ENCODE measurements around the gene ACAA1. TPM values are rescaled to one million over a fixed set of nuclear protein-coding genes. Genes with fewer than 3 reads are reported as not detected.

The ACAA1 gene
- total RNA-seq, 1 donor from 2014 or later, result 88.3 TPM

DNA sequence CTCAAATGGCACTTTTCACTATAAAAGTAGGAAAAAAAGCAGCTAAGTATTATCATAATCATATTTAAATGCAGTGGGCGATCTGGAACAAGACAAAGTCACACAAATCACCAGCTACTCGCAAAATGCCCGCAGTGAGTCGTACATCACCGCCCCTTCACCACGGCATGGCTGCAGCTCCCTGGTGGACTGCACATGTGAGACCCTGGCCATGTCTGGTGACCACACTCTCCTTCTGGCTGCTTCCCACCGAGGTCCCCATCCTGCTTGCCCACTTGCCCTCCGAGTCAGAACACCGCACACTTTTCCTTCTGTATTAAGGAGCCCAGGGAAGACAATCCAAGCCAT, 38.6 kb downstream of the ACAA1 start:
- TF ChIP-seq, protein P1, sequence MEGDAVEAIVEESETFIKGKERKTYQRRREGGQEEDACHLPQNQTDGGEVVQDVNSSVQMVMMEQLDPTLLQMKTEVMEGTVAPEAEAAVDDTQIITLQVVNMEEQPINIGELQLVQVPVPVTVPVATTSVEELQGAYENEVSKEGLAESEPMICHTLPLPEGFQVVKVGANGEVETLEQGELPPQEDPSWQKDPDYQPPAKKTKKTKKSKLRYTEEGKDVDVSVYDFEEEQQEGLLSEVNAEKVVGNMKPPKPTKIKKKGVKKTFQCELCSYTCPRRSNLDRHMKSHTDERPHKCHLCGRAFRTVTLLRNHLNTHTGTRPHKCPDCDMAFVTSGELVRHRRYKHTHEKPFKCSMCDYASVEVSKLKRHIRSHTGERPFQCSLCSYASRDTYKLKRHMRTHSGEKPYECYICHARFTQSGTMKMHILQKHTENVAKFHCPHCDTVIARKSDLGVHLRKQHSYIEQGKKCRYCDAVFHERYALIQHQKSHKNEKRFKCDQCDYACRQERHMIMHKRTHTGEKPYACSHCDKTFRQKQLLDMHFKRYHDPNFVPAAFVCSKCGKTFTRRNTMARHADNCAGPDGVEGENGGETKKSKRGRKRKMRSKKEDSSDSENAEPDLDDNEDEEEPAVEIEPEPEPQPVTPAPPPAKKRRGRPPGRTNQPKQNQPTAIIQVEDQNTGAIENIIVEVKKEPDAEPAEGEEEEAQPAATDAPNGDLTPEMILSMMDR (IDR thresholded peaks at IDR 0.05), result no peak
- Histone ChIP-seq H3K27me3 (ENCODE audit: low read depth) (no peaks in the 10 kb centered on the region), H3K9me3 (no peaks in the 10 kb centered on the region), H3K4me1 (peaks cover 8% of the 10 kb centered on the region), H3K27ac (no peak overlapping the region), H3K36me3 (no peaks in the 10 kb centered on the region), H3K4me3 (no peak overlapping the region)
- ATAC-seq (no peak), DNase-seq (no peak)
- intact Hi-C loops (cut with DNase I), result no loop called here

DNA sequence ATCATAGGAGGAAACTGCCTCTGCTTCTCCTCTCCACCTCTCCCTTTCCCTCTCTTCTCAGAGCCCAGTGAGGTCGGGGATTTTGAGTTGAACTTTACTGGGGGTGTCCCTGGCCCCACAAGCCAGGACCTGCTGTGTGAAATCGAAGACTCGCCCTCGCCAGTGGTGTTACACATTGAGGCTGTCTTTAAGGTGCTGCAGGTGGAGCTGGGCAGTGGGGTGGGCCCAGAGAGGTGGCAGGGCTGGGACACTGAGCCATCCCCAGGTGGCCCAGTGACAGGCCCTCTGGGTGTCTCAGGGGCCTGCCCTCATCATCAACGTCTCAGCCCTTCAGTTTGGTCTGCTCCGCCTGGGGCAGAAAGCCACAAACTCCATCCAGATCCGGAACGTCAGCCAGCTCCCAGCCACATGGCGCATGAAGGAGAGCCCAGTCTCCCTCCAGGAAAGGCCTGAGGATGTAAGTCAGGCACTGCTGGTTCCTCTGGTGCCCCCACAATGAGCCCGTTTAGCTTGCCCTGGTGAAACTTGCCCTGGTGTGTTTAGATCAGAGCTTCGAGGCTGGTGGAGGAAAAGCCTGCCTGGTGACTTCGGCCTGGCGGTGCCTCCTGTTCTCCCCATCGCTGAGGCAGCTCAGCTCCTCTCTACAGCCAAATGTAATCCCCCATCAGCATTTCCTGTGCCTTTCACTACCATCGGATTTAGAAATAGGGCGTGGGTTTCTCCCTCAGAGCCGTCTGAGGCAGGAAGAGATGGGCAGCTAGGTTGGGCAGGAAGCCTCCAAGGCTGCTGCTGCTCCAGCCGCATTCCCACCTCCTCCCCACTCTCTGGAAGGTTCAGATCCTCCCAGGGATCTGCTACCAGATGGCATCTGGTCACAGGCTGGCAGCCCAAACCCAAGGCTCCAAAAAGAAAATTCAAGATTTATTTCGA, 39.2 kb downstream of the ACAA1 start:
- H3K4me1 ChIP-seq, result peaks cover 4% of the 10 kb centered on the region
- H3K36me3 ChIP-seq, result no peaks in the 10 kb centered on the region
- DNase-seq, result no peak
- TF ChIP-seq, protein P1 (IDR thresholded peaks at IDR 0.05), result no peak
- no peak overlapping the region for H3K27ac ChIP-seq
- no peak overlapping the region for H3K4me3 ChIP-seq
- no peaks in the 10 kb centered on the region for H3K9me3 ChIP-seq
- H3K27me3 ChIP-seq (ENCODE audit: low read depth), result no peaks in the 10 kb centered on the region
- no peak for ATAC-seq
- intact Hi-C loops (cut with DNase I), result no loop called here

DNA sequence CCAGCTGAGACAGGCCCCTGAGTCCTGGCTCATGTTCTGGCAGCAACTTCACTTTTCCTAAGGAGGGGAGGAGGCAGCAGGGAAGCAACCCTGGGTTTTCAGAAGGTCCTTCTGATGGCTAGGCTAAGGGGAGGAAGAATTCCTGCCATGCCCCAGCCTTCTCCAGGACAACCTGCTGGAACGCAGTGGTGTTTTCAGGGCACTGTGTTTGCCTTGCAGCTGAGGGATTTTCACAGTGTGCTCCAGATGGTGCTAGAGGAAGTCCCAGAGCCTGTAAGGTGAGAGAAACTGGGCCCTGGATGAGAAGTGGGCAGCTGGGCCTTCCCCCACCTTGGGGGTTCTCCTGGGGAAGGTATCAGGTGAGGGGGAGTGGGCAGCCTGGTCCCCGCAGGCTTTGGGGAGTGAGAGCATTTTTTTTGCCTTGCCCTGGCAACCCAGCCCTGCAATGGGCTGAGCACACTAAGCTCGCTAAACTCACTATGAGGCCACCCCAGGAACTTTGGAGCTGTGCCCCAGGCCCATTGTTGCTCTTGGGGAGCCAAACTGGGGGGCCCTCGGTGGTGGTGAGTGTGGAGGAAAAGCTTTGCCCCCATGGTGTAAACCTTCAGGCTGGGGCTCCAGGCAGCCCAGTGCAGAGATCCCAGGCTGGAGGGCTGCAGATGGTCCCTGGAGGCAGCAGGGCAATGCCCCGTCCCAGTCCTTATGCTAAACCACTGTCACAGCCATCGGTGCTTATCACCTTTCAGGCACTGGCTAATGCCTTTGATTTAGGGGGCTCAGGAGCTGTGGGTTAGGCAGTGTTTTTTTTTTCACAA, 41.1 kb downstream of the ACAA1 start:
- no peaks in the 10 kb centered on the region for H3K4me1 ChIP-seq
- ATAC-seq, result peak; percentile 43
- intact Hi-C loops (cut with DNase I), result no loop called here
- DNase-seq, result no peak
- TF ChIP-seq, protein P1 (IDR thresholded peaks at IDR 0.05), result no peak
- no peak overlapping the region for H3K4me3 ChIP-seq
- H3K36me3 ChIP-seq, result no peaks in the 10 kb centered on the region
- H3K27ac ChIP-seq, result no peak overlapping the region
- H3K9me3 ChIP-seq, result no peaks in the 10 kb centered on the region
- H3K27me3 ChIP-seq (ENCODE audit: low read depth), result no peaks in the 10 kb centered on the region

DNA sequence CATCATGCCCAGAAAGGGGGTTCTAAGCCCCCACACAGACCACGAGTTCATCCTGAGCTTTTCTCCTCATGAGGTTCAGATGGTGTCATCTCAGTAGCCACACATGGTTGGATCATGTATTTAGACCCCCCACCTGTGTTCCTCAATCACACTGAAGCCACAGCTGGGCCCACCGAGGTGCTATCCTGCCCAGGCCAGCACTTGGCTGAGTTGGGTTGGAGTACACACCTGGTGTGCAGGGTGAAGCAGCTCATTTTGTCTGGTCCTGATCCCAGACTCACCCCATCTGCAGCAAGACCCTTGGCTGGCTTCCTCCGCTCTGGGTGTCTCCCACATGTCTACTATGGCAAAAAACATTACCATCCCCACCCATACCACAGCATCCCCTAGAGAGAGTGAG, 41.9 kb downstream of the ACAA1 start:
- no peaks in the 10 kb centered on the region for H3K9me3 ChIP-seq
- ATAC-seq, result no peak

DNA sequence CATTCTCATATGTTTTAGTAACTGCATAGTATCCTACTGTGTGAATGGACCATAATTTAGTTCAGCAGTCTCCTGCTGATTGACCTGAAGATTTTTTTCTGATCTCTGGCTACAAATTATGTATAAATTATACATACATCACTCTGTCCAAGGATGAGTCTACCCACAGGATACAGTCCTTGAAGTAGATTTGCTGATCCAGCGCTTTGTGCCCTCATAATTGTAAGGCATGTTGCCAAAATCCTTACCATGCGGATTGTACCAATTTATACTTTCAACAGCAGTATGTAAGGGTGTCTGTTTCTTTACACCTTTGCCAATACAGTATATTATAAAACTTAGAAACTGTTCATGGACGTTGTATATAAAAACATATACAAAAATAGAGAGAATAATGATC, 46.5 kb downstream of the ACAA1 start:
- Histone ChIP-seq H3K27me3 (ENCODE audit: low read depth) (no peaks in the 10 kb centered on the region), H3K4me3 (no peak overlapping the region), H3K36me3 (no peaks in the 10 kb centered on the region), H3K4me1 (no peaks in the 10 kb centered on the region), H3K9me3 (no peaks in the 10 kb centered on the region), H3K27ac (no peak overlapping the region)
- TF ChIP-seq, protein P1 (IDR thresholded peaks at IDR 0.05), result no peak
- ATAC-seq, result no peak
- no peak for DNase-seq
- intact Hi-C loops (cut with DNase I), result no loop called here

More for the DNA sequence above, 41.9 kb downstream of the ACAA1 start:
- no peak overlapping the region for H3K4me3 ChIP-seq
- no peak overlapping the region for H3K27ac ChIP-seq
- no peaks in the 10 kb centered on the region for H3K36me3 ChIP-seq
- H3K4me1 ChIP-seq, result no peaks in the 10 kb centered on the region
- no peaks in the 10 kb centered on the region for H3K27me3 ChIP-seq (ENCODE audit: low read depth)
- TF ChIP-seq, protein P1 (IDR thresholded peaks at IDR 0.05), result no peak
- no peak for DNase-seq
- intact Hi-C loops (cut with DNase I), result no loop called here
